GDM1 (cell line): Measurements from ENCODE around the gene VEZT.

Experiments
- DNase-seq: peaks from one replicate; lab custom pipeline; 2025; lab: John Stamatoyannopoulos, UW

Gene VEZT

DNA sequence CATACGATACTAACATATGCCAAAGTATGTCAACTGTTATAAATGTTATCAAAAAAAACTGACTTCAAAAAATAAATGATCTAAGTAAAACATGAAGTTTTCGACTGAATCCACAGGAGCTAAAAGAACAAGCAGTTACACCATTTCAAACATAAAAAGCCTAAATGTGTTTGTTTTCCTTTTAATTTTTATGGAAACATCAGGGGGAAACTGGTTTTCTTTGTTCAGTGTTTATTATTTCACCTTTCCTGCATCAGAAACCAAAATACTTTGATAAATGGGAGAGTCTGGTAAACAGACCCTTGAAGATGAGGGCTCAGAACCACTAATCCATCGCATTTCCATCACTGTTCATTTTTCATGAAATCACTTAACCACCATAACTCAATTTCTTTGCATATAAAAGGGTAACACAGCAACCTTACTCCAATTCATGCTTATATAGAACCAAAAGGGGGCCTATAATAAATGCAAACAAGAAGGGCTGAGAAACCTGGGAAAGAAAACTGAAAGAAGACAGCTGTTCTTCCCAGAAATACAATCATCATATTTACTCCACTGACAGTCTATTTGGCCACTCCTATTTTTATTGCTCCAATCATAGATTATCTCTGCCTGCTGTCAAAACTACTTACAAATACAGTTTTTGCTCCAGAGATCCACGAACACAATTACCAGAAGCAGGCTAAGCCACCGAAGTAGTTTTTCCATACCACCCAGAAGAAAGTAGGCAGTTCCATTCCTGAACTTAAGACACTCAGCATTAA, 17.3 kb upstream of the VEZT start:
- no peak for DNase-seq

DNA sequence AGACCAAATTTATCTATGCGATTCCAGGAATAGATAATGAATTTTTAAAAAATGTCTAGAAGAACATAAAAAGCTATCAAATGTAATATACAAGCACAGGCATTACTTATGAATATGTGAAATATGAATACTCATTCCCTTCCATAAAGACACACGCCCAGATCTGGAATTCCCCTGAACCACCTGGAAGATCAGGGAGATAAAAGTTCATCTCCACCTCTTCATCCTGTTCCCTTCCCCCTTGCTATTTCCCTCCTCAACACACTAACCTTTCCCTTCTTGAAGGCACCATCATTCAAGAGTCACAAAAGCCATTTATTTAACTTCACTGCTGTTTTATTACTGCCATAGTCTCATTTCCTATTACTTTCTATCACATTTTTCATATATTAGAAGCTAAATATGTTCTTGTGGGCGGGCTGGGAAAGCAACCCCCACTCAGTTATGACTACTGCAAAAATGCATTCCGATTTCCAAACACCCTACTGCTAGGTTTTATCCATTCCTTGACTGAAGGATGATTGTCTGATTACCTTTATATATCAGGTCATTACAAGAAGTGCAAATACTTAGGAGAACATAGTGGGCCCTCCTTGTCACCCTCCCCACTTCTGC, 16.4 kb upstream of the VEZT start:
- no peak for DNase-seq

DNA sequence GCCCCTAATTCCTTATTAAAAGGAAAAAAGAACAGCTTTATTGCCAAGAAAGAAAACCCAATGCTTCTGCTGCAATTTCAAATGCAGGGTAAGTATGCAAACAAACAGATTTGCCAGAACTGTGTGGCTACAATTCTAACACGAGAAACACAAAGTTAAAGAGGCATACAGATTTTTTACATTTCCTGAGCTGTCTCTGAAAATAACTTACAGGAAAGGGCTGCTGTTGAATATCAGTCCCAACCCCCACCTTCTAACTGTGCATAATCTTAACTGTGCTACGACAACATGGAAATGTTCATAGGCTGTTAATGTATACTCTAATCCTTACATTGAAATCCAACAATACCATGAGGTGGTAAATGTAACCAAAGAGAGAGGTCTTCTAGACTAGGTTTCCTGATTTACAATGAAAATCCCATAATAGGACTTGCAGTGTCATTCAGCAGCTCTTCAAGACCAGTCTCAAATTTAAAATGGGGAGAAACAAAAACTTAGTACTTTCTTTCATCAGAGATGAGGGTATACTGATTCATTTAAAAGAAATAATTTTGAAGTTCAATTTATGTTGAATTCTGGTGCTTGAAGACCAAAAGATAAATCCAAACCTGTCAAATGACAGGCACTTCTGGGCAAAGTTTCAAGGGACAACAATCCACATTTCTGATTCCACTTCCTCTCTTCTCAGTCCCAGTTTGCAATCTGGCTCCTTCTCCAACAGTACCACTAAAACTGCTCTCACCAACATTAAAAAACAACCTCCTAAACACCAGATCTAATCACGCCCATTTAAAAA, 14.7 kb upstream of the VEZT start:
- DNase-seq = peak; percentile 39

DNA sequence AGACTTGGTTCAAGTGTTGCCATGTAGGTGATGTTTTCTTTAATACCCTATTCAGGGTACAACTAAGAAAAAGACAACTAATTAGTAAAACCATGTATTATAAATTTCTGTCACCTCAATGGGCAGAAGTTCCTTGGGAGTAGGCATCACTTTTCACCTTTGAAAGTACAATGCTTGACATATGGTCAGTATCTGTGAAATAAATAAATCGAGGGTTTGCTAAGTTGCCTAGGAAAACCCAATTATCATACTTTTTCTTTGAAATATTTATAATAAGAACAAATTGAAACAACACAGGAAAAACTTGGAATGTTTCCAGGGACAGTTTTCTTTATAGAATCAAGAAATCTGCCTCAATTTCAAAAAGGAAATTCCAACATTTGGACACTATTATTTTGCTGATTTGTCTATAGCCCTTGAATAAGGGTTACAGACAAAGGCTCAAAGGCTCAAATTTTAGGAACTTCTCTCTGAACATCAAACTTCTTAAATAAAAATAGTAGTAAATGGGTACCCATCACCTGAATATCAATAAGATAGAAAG, 14.0 kb upstream of the VEZT start:
- no peak for DNase-seq

DNA sequence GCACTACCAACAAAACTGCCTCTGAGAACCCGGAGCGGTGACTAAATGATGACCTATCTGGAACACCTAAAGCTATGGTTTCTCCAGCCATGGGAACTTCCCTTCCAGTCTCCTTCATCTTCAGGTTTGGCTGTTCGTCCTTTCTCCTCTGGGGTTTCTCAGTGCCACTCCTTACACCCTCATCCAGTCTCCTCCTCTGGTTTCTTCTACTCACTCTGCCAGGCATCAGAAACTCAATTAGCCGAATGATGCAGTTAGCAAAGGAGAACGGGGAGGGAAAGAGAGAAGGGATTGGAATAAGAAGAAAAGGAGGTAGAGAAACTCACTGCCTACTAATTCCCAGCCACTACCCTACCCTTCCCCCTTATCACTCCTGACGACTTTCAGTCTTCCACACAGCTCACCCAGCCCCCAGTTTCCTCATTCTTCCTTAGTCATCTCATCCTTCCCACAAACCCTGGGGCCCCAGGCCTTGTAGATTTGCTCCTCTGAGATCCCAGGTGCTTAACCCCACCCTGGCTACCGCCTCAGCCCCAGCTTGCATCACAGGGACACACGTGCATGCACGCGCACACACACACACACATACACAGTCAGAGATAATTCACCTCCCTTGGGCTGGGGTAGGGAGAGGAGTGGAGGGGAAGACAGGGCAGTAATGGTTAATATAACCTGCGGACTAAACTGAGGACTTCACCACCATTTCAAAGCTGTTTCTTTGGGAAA, 13.3 kb upstream of the VEZT start:
- DNase-seq = peak; percentile 63

DNA sequence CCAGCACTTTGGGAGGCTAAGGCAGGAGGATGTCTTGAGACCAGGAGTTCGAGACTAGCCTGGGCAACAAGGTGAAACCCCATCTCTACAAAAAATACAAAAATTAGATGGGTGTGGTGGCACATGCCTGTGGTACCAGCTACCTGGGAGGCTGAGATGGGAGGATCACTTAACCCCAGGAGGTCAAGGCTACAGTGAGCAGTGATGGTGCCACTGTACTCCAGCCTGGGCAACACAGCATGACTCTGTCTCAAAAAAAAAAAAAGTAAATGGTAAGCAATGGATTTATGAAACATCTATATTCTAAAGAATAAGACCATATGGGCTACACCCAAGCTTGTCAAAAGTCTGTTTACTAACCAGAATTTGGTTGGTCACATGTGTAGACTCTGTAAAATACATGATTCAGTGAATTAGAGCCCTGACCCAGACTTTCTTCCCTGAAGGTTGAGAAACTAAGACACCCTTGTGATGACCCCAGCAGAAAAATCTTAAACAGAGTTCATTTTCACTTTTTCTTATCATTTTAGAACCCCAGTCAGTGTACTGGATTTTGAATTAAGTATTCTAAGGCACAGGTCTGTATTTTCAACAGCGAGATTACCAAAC, 12.5 kb upstream of the VEZT start:
- DNase-seq = no peak

DNA sequence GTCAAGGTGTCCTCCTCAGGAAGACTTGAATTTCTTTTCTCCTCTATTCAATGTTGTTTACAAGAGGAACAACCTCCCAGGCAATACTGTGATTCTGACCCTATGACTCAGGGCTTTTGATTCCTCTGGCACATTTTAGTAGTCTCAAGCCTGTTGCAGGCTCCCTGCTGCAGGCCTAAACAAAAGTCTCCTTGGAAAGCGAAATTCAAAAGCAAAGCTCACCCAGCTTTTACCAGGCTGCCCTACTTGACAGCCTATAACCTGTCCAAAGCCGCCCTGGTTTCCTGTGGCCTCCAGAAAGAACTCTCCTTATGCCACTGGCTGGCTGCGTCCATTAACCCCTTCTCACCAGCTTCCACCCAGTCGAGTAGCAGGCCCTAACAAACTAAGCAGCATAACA, 11.9 kb upstream of the VEZT start:
- DNase-seq = peak; percentile 13

DNA sequence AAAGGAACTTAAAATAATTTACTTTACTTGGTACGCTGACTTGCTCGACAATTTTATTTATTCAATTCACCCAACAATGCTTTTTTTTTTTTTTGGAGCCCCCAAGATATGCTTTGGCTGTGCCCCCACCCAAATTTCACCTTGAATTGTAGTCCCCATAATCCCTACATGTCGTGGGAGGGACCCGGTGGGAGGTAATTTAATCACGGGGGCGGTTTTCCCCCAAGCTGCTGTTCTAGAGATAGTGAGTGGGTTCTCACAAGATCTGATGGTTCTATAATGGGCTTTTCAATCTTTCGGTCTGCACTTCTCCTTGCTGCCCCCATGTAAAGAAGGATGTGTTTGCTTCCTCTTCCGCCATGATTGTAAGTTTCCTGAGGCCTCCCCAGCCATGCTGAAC, 10.7 kb upstream of the VEZT start:
- DNase-seq = no peak

DNA sequence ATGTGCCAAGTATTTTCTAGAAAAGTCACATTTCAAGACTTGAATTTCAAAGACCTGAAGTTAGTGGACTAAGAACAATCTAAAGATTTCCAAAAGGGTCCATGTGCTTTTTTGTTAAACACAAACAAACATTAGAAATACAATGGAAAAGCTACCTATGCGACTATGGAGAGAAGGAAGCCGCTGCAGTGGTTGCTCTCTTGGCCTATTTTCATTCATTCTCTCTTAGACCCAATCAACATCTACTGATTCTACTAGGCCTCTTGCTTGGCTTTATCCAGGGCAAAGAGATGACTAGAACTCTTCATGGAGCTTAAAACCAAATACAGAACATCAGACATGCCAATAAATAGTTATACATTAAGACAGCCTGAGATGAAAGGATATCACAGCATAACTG, 10.2 kb upstream of the VEZT start:
- DNase-seq = no peak

DNA sequence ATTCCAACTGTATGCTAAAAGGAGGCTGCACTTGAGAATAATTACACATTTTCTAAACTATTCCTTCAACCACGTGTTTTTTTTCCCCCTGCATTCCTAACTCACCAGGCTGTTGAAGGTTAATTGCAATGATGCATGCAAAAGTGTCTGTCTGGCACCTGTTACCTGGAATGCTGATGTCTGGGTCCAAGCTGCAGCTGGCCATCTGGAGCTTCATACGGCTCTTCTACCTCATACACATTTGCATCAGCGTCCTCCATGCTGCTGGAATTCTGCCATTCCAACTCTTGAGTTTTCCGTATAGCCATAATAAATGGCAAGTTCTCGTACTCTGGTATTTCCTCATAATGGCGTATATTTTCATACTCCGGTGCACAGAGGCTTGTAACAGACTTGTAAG, 8.9 kb upstream of the VEZT start:
- no peak for DNase-seq

DNA sequence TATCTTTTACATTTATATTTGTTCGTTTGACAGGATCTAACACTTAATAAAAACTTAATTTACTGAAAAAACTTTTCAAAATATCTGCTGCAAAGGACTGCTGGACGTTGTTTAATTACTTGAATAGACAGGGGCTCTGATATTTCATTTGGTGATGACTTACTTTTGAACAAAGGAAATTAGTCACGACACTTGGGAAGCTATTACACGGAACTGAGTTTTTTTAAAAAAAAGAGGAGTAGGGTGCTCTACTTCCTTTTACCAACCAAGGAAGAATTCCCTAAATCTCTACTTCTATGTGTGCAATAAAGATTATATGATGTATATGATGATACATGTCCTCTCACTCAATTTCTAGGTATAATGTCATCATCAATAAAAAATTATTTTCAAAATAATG, 5.0 kb upstream of the VEZT start:
- no peak for DNase-seq

DNA sequence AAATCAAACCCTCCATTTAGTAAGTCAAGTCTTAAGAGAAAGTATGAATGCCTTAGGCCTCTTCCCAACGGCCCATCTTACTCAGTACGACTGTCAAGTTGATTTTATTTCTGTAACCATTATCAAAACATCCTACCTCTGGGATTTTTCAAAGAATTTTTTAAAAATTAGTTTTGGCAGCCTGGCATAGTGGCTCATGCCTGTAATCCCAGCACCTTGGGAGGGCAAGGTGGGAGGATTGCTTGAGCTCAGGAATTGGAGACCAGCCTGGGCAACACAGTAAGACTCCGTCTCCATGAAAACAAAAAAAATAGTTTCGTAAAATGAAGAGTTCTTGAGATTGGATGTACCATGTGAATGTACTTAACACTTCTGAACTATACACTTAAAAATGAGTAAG, 4.5 kb upstream of the VEZT start:
- no peak for DNase-seq

DNA sequence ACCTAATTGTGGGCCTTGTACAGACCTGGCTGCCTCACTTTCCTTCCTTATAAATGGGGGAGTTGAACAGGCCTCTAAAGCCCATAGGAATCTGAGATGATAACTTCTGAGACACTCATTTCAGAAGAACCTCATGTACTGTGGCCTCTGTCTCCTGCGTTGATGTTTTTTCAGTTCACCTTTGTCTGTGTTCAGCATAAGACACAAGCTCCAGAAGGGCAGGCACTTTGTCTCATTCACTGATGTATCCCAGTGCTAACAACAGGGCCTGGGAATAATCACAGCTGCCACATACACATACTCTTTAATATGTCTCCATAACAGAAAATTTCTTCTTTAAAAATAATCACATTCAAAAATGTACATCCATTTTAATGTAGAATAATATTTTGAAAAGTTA, 3.7 kb upstream of the VEZT start:
- no peak for DNase-seq

DNA sequence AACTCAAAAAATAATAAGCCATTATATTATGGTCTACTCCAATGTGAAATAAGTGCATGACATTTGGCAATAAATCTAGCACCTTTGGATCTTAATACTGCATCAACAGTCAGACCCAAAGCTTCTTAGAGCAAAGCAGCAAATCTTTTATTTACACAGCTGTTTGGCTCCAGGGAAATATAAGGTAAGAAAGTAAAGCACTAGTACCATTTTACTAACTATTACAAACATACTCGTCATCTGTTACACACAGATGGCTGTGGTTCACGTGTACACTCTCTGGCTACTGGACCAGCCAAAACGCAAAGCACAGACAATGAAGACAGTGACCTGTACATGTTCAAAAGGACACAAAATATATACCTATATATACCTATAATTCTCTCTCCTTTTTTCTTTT, 3.1 kb upstream of the VEZT start:
- DNase-seq = no peak

DNA sequence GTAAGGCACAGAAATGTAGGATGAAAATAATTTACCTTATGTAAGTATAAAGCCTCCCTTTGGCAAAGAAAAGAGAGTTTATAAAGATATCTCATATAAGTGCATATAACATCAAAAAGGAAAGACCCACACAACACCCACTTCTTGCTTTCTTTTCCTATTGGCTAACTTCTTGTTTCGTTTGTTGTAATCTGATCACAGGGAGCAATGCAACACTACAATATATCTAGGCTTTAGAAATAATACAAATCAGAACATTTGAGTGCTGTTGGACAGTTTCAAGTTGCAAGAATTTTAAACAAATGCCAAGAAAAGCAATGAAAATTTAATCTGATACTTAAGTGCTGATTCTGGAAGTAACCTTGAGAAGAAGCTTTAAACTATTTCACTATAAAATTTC, 1.7 kb upstream of the VEZT start:
- no peak for DNase-seq

DNA sequence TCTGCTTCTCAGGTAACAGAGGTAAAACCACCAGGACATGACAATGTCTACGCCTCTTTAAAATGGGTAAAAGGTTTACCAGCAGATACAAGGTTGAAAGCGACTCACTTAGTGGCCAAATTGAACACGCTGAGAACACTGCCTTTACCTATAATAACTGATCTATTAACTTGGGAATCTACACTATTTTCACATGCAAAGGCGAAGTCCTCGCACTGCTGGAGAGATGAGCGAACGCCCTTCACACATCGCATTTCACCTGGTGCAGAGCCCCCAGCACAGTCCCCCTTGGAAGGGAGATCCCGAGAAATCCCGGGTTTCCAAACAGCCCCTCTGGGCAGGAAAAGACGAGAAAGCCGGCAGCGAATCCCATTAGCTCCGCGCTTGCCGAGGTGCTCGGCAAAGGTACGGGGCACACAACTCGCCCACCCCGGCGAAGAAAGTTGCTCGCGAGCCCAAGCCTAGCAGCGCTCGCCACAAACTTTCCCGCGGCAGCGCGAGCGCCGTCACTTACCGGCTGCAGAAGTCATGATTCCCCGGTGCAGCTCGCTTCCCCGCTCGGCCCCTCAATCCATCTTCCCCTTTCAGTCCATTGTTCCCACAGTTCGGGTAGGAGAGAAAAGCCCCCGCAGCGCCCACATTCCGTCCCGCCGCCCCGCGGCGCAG, 763 bp upstream of the VEZT start:
- DNase-seq = no peak

DNA sequence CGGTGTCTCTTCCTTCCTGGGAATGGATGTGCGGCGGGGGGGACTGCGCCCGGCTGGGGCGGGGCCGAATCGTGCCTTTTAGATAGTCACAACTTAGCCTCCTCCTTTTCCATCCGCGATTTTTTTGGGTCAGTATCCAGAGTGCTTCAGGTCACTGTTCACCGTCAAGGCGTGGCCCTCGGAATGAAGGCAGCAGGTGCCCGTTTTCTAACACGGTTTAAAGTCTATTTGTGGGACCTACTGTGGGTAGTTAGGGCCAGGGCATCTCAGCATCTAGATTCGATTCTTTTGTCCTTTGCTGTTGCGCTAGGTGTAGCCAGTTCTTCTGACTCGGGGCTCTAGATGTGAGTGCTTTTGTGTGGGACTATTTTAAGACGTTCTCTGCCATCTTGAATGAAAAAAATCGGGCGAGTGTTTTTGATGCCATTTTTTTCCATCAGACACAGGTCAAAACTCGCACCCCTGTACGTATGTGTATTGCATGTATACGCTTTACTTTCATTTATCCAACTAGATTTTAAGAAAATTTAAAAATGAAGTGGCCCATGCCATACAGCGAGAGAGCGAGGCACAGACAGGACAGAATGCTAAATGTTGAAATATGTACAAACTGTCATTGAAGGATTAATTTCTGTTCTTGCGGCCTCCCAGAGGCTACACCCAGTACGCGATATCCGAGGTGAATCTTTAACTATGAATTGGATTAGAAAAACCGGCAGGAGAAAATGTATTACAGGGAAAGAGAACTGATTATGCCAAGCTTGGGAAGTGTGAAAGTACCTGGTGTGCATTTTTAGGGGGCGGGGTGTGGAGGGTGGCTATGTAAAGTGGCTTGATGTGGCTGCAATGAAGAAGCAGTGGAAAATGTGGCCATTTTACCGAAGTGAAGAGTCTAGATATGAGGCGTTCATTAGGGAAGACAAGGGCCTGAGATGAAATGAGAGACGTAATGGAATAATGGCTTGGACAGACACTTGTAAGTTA, 835 bp downstream of the VEZT start:
- DNase-seq = peak; percentile 45

DNA sequence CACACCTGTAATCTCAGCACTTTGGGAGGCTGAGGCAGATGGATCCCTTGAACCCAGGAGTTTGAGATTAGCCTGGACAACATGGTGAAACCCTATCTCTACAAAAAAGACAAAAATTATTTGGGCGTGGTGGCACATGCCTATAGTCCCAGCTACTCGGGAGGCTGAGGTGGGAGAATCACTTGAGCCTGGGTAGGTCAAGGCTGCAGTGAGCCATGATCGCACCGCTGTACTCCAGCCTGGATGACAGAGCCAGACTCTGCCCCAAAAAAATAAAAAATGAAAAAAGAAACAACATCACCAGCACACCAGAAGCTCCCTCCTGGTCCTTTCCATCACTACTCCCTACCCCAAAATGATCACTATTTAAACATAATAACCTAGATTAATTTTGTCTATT, 2.6 kb downstream of the VEZT start:
- DNase-seq = no peak

DNA sequence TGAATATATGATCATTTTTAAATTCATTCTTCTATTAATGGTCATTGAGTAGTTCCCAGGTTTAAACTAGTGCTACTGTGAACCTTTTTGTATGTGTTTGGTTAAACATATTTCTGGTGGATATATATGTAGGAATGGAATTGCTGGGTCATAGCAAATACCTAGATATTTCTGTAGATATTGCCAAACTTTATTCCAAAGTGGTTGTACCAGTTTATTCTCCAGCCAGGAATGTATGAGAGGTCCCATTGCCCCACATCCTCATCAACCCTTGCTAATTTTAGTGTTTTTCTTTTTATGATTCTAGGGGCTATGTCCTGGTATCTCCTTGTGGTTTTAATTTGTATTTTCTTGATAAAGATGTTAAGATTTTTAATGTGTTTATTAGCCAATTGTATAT, 3.1 kb downstream of the VEZT start:
- no peak for DNase-seq
